Frontal cortex (tissue), 4 donors: Measurements from ENCODE around the gene TM4SF1. TPM values are rescaled to one million over a fixed set of nuclear protein-coding genes. Genes with fewer than 3 reads are reported as not detected.
A peak's percentile ranks its signal among the peaks of the same experiment; 100 is the strongest.
"Not testable (repeated sequence)": the region's sequence is repeated elsewhere in the genome, so short reads cannot be mapped to it uniquely, and the experiment has no call there.

ENCODE experiments used
- DNase-seq, 2 donors: peaks; one replicate each; pipeline ENCODE4 v3.0.0; 2012; ENCODE audit warnings: low spot score in 2 of 2
- FAIRE-seq: peaks from 2 replicates; lab custom pipeline; 2012; peaks lifted over from hg19 to GRCh38; lab: Jason Lieb, UNC
- total RNA-seq: library from RNA; depleted of rRNA; stranded (reverse); fragments of >200 nt; gene quantifications from one replicate; pipeline ENCODE4 v1.2.3, GENCODE V29; 2014
- donor health status: control.
- donor health status: control.
- donor health status: control.

TM4SF1 gene
- total RNA-seq, 1 donor from 2014 or later = 15.1 TPM

GRCh38 chr3:149396476-149396875 lies 19.0 kb upstream of the TM4SF1 start:
- FAIRE-seq = no peak

GRCh38 chr3:149395107-149396089 lies 17.9 kb upstream of the TM4SF1 start:
- no peak for DNase-seq
- FAIRE-seq = no peak

More at GRCh38 chr3:149396476-149396875, 19.0 kb upstream of the TM4SF1 start:
- DNase-seq = no peak

GRCh38 chr3:149393345-149394160 lies 16.1 kb upstream of the TM4SF1 start:
- FAIRE-seq = peak; percentile 52
- no peak for DNase-seq

GRCh38 chr3:149391960-149392359 lies 14.5 kb upstream of the TM4SF1 start:
- no peak for FAIRE-seq

GRCh38 chr3:149390772-149391212 lies 13.3 kb upstream of the TM4SF1 start:
- DNase-seq (no peak), FAIRE-seq (no peak)

More at GRCh38 chr3:149391960-149392359, 14.5 kb upstream of the TM4SF1 start:
- DNase-seq = no peak

GRCh38 chr3:149390294-149390693 lies 12.8 kb upstream of the TM4SF1 start:
- DNase-seq (no peak), FAIRE-seq (no peak)

- no peak for FAIRE-seq
- DNase-seq = no peak
Measured at GRCh38 chr3:149388531-149389417, 11.3 kb upstream of the TM4SF1 start.

- FAIRE-seq (no peak), DNase-seq (no peak)
Measured at GRCh38 chr3:149388001-149388440, 10.6 kb upstream of the TM4SF1 start.

GRCh38 chr3:149386299-149386606 lies 8.8 kb upstream of the TM4SF1 start:
- FAIRE-seq = no peak

GRCh38 chr3:149385617-149386298 lies 8.3 kb upstream of the TM4SF1 start:
- DNase-seq = no peak
- FAIRE-seq = no peak

More at GRCh38 chr3:149386299-149386606, 8.8 kb upstream of the TM4SF1 start:
- DNase-seq = no peak

- no peak for FAIRE-seq
- DNase-seq = no peak
Measured at GRCh38 chr3:149384911-149385321, 7.5 kb upstream of the TM4SF1 start.

GRCh38 chr3:149384167-149384566 lies 6.7 kb upstream of the TM4SF1 start:
- no peak for DNase-seq
- FAIRE-seq = no peak

- FAIRE-seq = no peak
- DNase-seq = no peak
Measured at GRCh38 chr3:149383703-149384102, 6.3 kb upstream of the TM4SF1 start.

GRCh38 chr3:149382518-149382917 lies 5.1 kb upstream of the TM4SF1 start:
- FAIRE-seq (no peak), DNase-seq (no peak)

GRCh38 chr3:149382101-149382467 lies 4.6 kb upstream of the TM4SF1 start:
- FAIRE-seq (no peak), DNase-seq (no peak)

- FAIRE-seq = no peak
- no peak for DNase-seq
Measured at GRCh38 chr3:149381173-149382100, 4.0 kb upstream of the TM4SF1 start.

GRCh38 chr3:149380220-149380619 lies 2.8 kb upstream of the TM4SF1 start:
- not testable (repeated sequence) for FAIRE-seq

More at GRCh38 chr3:149380220-149380619, 2.8 kb upstream of the TM4SF1 start:
- not testable (repeated sequence) for DNase-seq
